ENCODE results near the gene RHOBTB1. TPM values are rescaled to one million over a fixed set of nuclear protein-coding genes. Genes with fewer than 3 reads are reported as not detected.

Gene RHOBTB1
- total and polyA plus RNA-seq, 2 donors (not counting 1 experiment from before 2014, with no cell fraction given): 19.8 to 42.6 TPM

- Histone ChIP-seq H3K9me3 (ENCODE audit: control insufficient read depth, insufficient read depth, low read depth, low read length) (no peaks in the 10 kb centered on the region), H3K4me1 (ENCODE audit: control insufficient read depth, extremely low read depth, insufficient read depth, low read length) (no peaks in the 10 kb centered on the region)
Measured at GRCh38 chr10:60930237-60930636, 13.7 kb downstream of the RHOBTB1 start.

GRCh38 chr10:60921633-60922032, 22.4 kb downstream of the RHOBTB1 start:
- no peak for TF ChIP-seq CTCF (conservative IDR thresholded peaks at IDR 0.05 in 1 of 2, IDR thresholded peaks at IDR 0.05 in 1 of 2; ENCODE audit: low read depth in 1 of 2, low read length in 2 of 2)
- TF ChIP-seq EZH2 (IDR thresholded peaks at IDR 0.05; ENCODE audit: low read length, missing control alignments): no peak
- no peaks in the 10 kb centered on the region for H3K9me3 ChIP-seq (ENCODE audit: control insufficient read depth, insufficient read depth, low read depth, low read length)
- H3K4me2 ChIP-seq (ENCODE audit: extremely low read depth, insufficient read depth, low read length): no peak overlapping the region
- no peaks in the 10 kb centered on the region for H3K27me3 ChIP-seq (ENCODE audit: control insufficient read depth, insufficient read depth, low read length)
- H3K4me1 ChIP-seq (ENCODE audit: control insufficient read depth, extremely low read depth, insufficient read depth, low read length): no peaks in the 10 kb centered on the region
- no peaks in the 10 kb centered on the region for H3K36me3 ChIP-seq (ENCODE audit: control insufficient read depth, insufficient read depth, low read length)
- no peak overlapping the region for H2AFZ ChIP-seq (ENCODE audit: low read length)
- H4K20me1 ChIP-seq (ENCODE audit: control insufficient read depth, extremely low read depth, insufficient read depth, low read length): no peaks in the 10 kb centered on the region
- no peak overlapping the region for H3K4me3 ChIP-seq (replicated peaks in 1 of 4; ENCODE audit: control extremely low read depth in 1 of 4, insufficient read depth in 1 of 4, low read depth in 3 of 4, low read length in 4 of 4)
- DNase-seq (ENCODE audit: low read depth in 2 of 2): no peak
- H3K79me2 ChIP-seq (ENCODE audit: control insufficient read depth, insufficient read depth, low read length): no peaks in the 10 kb centered on the region
- no peak overlapping the region for H3K9ac ChIP-seq (ENCODE audit: insufficient read depth, low read length)
- H3K27ac ChIP-seq (ENCODE audit: insufficient read depth, low read length): no peak overlapping the region

More at GRCh38 chr10:60930237-60930636, 13.7 kb downstream of the RHOBTB1 start:
- H3K27ac ChIP-seq (ENCODE audit: insufficient read depth, low read length): no peak overlapping the region
- no peak overlapping the region for H3K4me3 ChIP-seq (replicated peaks in 1 of 4; ENCODE audit: control extremely low read depth in 1 of 4, insufficient read depth in 1 of 4, low read depth in 3 of 4, low read length in 4 of 4)
- DNase-seq (ENCODE audit: low read depth in 2 of 2): no peak
- H3K9ac ChIP-seq (ENCODE audit: insufficient read depth, low read length): no peak overlapping the region
- no peaks in the 10 kb centered on the region for H3K36me3 ChIP-seq (ENCODE audit: control insufficient read depth, insufficient read depth, low read length)
- H3K79me2 ChIP-seq (ENCODE audit: control insufficient read depth, insufficient read depth, low read length): no peaks in the 10 kb centered on the region
- H4K20me1 ChIP-seq (ENCODE audit: control insufficient read depth, extremely low read depth, insufficient read depth, low read length): no peaks in the 10 kb centered on the region
- H2AFZ ChIP-seq (ENCODE audit: low read length): no peak overlapping the region
- TF ChIP-seq EZH2 (IDR thresholded peaks at IDR 0.05; ENCODE audit: low read length, missing control alignments): no peak
- TF ChIP-seq CTCF (conservative IDR thresholded peaks at IDR 0.05 in 1 of 2, IDR thresholded peaks at IDR 0.05 in 1 of 2; ENCODE audit: low read depth in 1 of 2, low read length in 2 of 2): no peak
- H3K27me3 ChIP-seq (ENCODE audit: control insufficient read depth, insufficient read depth, low read length): no peaks in the 10 kb centered on the region
- no peak overlapping the region for H3K4me2 ChIP-seq (ENCODE audit: extremely low read depth, insufficient read depth, low read length)

- TF ChIP-seq CTCF (conservative IDR thresholded peaks at IDR 0.05 in 1 of 2, IDR thresholded peaks at IDR 0.05 in 1 of 2; ENCODE audit: low read depth in 1 of 2, low read length in 2 of 2) (no peak), EZH2 (IDR thresholded peaks at IDR 0.05; ENCODE audit: low read length, missing control alignments) (no peak)
- Histone ChIP-seq H3K79me2 (ENCODE audit: control insufficient read depth, insufficient read depth, low read length) (no peaks in the 10 kb centered on the region), H3K36me3 (ENCODE audit: control insufficient read depth, insufficient read depth, low read length) (no peaks in the 10 kb centered on the region), H3K9me3 (ENCODE audit: control insufficient read depth, insufficient read depth, low read depth, low read length) (no peaks in the 10 kb centered on the region), H3K4me1 (ENCODE audit: control insufficient read depth, extremely low read depth, insufficient read depth, low read length) (peaks cover 6% of the 10 kb centered on the region), H3K9ac (ENCODE audit: insufficient read depth, low read length) (no peak overlapping the region), H3K4me2 (ENCODE audit: extremely low read depth, insufficient read depth, low read length) (no peak overlapping the region), H4K20me1 (ENCODE audit: control insufficient read depth, extremely low read depth, insufficient read depth, low read length) (no peaks in the 10 kb centered on the region), H3K27ac (ENCODE audit: insufficient read depth, low read length) (no peak overlapping the region), H2AFZ (ENCODE audit: low read length) (no peak overlapping the region), H3K4me3 (replicated peaks in 1 of 4; ENCODE audit: control extremely low read depth in 1 of 4, insufficient read depth in 1 of 4, low read depth in 3 of 4, low read length in 4 of 4) (no peak overlapping the region), H3K27me3 (ENCODE audit: control insufficient read depth, insufficient read depth, low read length) (no peaks in the 10 kb centered on the region)
- no peak for DNase-seq (ENCODE audit: low read depth in 2 of 2)
Measured at GRCh38 chr10:60920479-60920878, 23.5 kb downstream of the RHOBTB1 start.
